GM23248 (cell line): ENCODE results near the gene ETDB.

Experiments
- EZH2 ChIP-seq: fragments of 200-600 bp; sonication (generic); IDR thresholded peaks from 2 replicates; pipeline ENCODE4 v1.6.1; 2018; ENCODE audit warnings: antibody characterized with exemption, mild to moderate bottlenecking; ENCODE audit not compliant: insufficient read depth, poor library complexity, severe bottlenecking
- EZH2phosphoT487 ChIP-seq: fragments of 200-600 bp; sonication (generic); IDR thresholded peaks from 2 replicates; pipeline ENCODE4 v1.6.1; 2018; ENCODE audit warnings: antibody characterized with exemption, moderate library complexity, mild to moderate bottlenecking, low read depth; ENCODE audit not compliant: insufficient read depth

GRCh38 chrX:135081693-135082404, 38.5 kb downstream of the ETDB start:
- TF ChIP-seq EZH2 (no peak), EZH2phosphoT487 (no peak)
